Liver (tissue), 9 donors: ENCODE results near the gene CPLANE1. TPM values are rescaled to one million over a fixed set of nuclear protein-coding genes. Genes with fewer than 3 reads are reported as not detected.

Experiments used
- DNase-seq: peaks from one replicate; pipeline ENCODE4 v3.0.0-alpha.2; 2017; ENCODE audit warnings: low spot score
- H3K27ac ChIP-seq, 2 donors: one replicate each; pipeline ENCODE4 v1.7.0; 2013; ENCODE audit warnings: inconsistent platforms in 2 of 2, low read length in 2 of 2, control low read depth in 1 of 2, low read depth in 1 of 2, mild to moderate bottlenecking in 1 of 2
- H3K27me3 ChIP-seq, 4 donors: one replicate each; pipeline versions ENCODE4 v1.6.1 to v1.7.0; 2013; ENCODE audit warnings: low read length in 3 of 4, inconsistent platforms in 1 of 4, mild to moderate bottlenecking in 1 of 4, moderate library complexity in 1 of 4; ENCODE audit not compliant: control insufficient read depth in 4 of 4, insufficient read depth in 4 of 4
- H3K36me3 ChIP-seq, 4 donors: one replicate each; pipeline versions ENCODE4 v1.6.1 to v1.7.0; 2013; ENCODE audit warnings: low read length in 3 of 4, mild to moderate bottlenecking in 3 of 4, low read depth in 1 of 4, moderate library complexity in 1 of 4; ENCODE audit not compliant: control insufficient read depth in 4 of 4, insufficient read depth in 3 of 4
- H3K4me1 ChIP-seq, 4 donors: one replicate each; pipeline versions ENCODE4 v1.6.1 to v1.7.0; 2013; ENCODE audit warnings: low read length in 3 of 4, mild to moderate bottlenecking in 3 of 4, moderate library complexity in 1 of 4; ENCODE audit not compliant: control insufficient read depth in 4 of 4, insufficient read depth in 4 of 4
- H3K4me3 ChIP-seq, 3 donors: one replicate each; pipeline versions ENCODE4 v1.6.1 to v1.7.0; 2013; ENCODE audit warnings: low read length in 3 of 3, control low read depth in 1 of 3, low read depth in 1 of 3, mild to moderate bottlenecking in 1 of 3
- H3K9ac ChIP-seq, 2 donors: one replicate each; pipeline ENCODE4 v1.7.0; 2013; ENCODE audit warnings: low read length in 2 of 2, mild to moderate bottlenecking in 2 of 2, moderate library complexity in 2 of 2, control low read depth in 1 of 2, low read depth in 1 of 2
- H3K9me3 ChIP-seq, 4 donors: one replicate each; pipeline versions ENCODE4 v1.6.1 to v1.7.0; 2013; ENCODE audit warnings: low read length in 3 of 4; ENCODE audit not compliant: control insufficient read depth in 4 of 4
- EGR1 ChIP-seq, 2 donors: IDR thresholded peaks; 2 replicates each; pipeline ENCODE4 v1.6.1; 2016 to 2018; ENCODE audit warnings: antibody characterized with exemption in 2 of 2, low read depth in 2 of 2
- FOXA1 ChIP-seq: IDR thresholded peaks from 2 replicates; pipeline ENCODE4 v1.6.1; 2016; ENCODE audit warnings: antibody characterized with exemption
- FOXA2 ChIP-seq: IDR thresholded peaks from 2 replicates; pipeline ENCODE4 v1.6.1; 2016; ENCODE audit warnings: antibody characterized with exemption
- GABPA ChIP-seq, 2 donors: IDR thresholded peaks in 1 of 2; conservative IDR thresholded peaks in 1 of 2; 2 replicates each; pipeline ENCODE4 v1.6.1; 2016; ENCODE audit warnings: antibody characterized with exemption in 2 of 2, mild to moderate bottlenecking in 1 of 2, moderate library complexity in 1 of 2
- SP1 ChIP-seq: IDR thresholded peaks from 2 replicates; pipeline ENCODE4 v1.6.1; 2018; ENCODE audit warnings: antibody characterized with exemption, mild to moderate bottlenecking
- TAF1 ChIP-seq: conservative IDR thresholded peaks from 2 replicates; pipeline ENCODE4 v1.6.1; 2016; ENCODE audit warnings: antibody characterized with exemption, mild to moderate bottlenecking
- YY1 ChIP-seq: IDR thresholded peaks from 2 replicates; pipeline ENCODE4 v1.6.1; 2016; ENCODE audit warnings: antibody characterized with exemption, mild to moderate bottlenecking
- WGBS: extraction: QIAGEN DNeasy Blood & Tissue Kit; methylation state at CpG from one replicate; pipeline ENCODE4 v1.1.7; 2013; 5-methylcytosine and 5-hydroxymethylcytosine counted together
- polyA plus RNA-seq, 2 donors: library from polyadenylated mRNA; stranded (reverse) in 1 of 2; unstranded in 1 of 2; fragments of 200-250 nt in 1 of 2; fragments of >200 nt in 1 of 2; fragmentation: Nextera tagmentation in 1 of 2; extraction: Ambion mirVana in 1 of 2; gene quantifications; one replicate each; pipeline versions ENCODE4 v1.2.1 to v1.2.3, GENCODE V29; 2013 to 2015
- total RNA-seq, 2 donors: library from RNA; depleted of rRNA; stranded (reverse); fragments of >200 nt; gene quantifications; one replicate each; pipeline ENCODE4 v1.2.3, GENCODE V29; 2014
- TF ChIP-seq, protein P1 (sequence below): IDR thresholded peaks from 2 replicates; pipeline ENCODE4 v1.6.1; 2016; ENCODE audit warnings: antibody characterized with exemption
- TF ChIP-seq, protein P2 (sequence below): fragments of 150-350 bp; IDR thresholded peaks from 2 replicates; pipeline ENCODE4 v1.5.1; 2017; ENCODE audit warnings: improper control_type of control experiment, low read depth, low read length; ENCODE audit not compliant: missing input control
- TF ChIP-seq, protein P3 (sequence below): IDR thresholded peaks from 2 replicates; pipeline ENCODE4 v1.6.1; 2016; ENCODE audit warnings: antibody characterized with exemption
- TF ChIP-seq, protein P4 (sequence below): IDR thresholded peaks from 2 replicates; pipeline ENCODE4 v1.6.1; 2016; ENCODE audit warnings: antibody characterized with exemption, mild to moderate bottlenecking
- TF ChIP-seq, protein P5 (sequence below): IDR thresholded peaks from 2 replicates; pipeline ENCODE4 v1.6.1; 2016; ENCODE audit warnings: antibody characterized with exemption
- donor health status: healthy.
- donor health status: healthy.
- donor health status: healthy.
- donor health status: healthy.
- donor health status: healthy.

The CPLANE1 gene
- total and polyA plus RNA-seq, 4 donors = 0.75 to 11.6 (median 3.8) TPM

DNA sequence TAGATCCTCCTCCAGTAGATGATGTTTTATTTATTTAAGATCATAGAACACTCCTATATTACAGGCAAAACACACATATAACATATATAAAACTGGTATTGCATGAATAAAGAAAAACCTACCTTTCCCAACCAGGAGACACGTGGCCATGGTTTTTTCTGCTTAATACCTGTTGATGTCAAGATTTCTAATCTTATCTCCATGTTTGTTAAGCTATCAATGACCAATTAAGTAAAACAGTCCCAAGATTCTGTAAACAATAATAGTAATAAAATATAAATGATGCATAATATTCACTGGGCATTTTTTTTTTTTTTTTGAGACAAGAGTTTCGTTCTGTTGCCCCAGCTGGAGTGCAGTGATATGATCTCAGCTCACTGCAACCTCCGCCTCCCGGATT, 1.7 kb downstream of the CPLANE1 start:
- no peaks in the 10 kb centered on the region for H3K36me3 ChIP-seq
- 95% methylated on average over 4 of the region's 4 CpGs for WGBS
- no peak for DNase-seq
- H3K9me3 ChIP-seq = no peaks in the 10 kb centered on the region
- no peak overlapping the region for H3K27ac ChIP-seq
- TF ChIP-seq FOXA2 (no peak), TAF1 (no peak), YY1 (no peak), SP1 (no peak)
- TF ChIP-seq, protein P1, sequence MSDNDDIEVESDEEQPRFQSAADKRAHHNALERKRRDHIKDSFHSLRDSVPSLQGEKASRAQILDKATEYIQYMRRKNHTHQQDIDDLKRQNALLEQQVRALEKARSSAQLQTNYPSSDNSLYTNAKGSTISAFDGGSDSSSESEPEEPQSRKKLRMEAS = no peak
- TF ChIP-seq, protein P2, sequence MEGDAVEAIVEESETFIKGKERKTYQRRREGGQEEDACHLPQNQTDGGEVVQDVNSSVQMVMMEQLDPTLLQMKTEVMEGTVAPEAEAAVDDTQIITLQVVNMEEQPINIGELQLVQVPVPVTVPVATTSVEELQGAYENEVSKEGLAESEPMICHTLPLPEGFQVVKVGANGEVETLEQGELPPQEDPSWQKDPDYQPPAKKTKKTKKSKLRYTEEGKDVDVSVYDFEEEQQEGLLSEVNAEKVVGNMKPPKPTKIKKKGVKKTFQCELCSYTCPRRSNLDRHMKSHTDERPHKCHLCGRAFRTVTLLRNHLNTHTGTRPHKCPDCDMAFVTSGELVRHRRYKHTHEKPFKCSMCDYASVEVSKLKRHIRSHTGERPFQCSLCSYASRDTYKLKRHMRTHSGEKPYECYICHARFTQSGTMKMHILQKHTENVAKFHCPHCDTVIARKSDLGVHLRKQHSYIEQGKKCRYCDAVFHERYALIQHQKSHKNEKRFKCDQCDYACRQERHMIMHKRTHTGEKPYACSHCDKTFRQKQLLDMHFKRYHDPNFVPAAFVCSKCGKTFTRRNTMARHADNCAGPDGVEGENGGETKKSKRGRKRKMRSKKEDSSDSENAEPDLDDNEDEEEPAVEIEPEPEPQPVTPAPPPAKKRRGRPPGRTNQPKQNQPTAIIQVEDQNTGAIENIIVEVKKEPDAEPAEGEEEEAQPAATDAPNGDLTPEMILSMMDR = no peak
- TF ChIP-seq, protein P3, sequence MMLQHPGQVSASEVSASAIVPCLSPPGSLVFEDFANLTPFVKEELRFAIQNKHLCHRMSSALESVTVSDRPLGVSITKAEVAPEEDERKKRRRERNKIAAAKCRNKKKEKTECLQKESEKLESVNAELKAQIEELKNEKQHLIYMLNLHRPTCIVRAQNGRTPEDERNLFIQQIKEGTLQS = no peak
- no peak overlapping the region for H3K4me3 ChIP-seq
- no peak overlapping the region for H3K9ac ChIP-seq
- peaks cover 3 to 6% (median 4%) of the 10 kb centered on the region in 4 donors for H3K4me1 ChIP-seq
- H3K27me3 ChIP-seq = no peaks in the 10 kb centered on the region

DNA sequence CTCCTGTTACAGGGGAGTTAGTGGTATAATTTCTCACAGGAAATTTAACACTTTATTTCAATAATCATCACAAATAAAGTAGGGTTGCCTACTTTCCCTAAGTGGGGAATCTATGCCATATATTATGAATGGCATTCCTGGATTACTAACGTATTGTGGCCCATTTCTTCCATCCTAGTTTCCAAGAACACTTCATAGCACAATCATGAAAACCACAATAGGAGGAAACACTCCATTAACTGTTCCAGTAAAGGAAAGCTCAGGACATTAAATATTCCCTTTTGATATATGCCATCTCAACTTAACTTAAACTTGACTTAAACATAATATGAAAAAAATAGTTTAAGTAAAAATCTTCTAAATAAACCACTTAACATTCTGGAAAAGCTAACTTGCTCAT, 2.1 kb downstream of the CPLANE1 start:
- Histone ChIP-seq H3K4me3 (no peak overlapping the region), H3K36me3 (no peaks in the 10 kb centered on the region), H3K4me1 (peaks cover 3 to 6% (median 4%) of the 10 kb centered on the region in 4 donors), H3K27ac (no peak overlapping the region), H3K9me3 (no peaks in the 10 kb centered on the region), H3K27me3 (no peaks in the 10 kb centered on the region), H3K9ac (no peak overlapping the region)
- WGBS = 78% methylated on average over 1 of the region's 1 CpG
- no peak for DNase-seq
- TF ChIP-seq, protein P1 = no peak
- TF ChIP-seq, protein P2 = no peak
- no peak for TF ChIP-seq GABPA (IDR thresholded peaks at IDR 0.05 in 1 of 2, conservative IDR thresholded peaks at IDR 0.05 in 1 of 2)
- TF ChIP-seq, protein P4, sequence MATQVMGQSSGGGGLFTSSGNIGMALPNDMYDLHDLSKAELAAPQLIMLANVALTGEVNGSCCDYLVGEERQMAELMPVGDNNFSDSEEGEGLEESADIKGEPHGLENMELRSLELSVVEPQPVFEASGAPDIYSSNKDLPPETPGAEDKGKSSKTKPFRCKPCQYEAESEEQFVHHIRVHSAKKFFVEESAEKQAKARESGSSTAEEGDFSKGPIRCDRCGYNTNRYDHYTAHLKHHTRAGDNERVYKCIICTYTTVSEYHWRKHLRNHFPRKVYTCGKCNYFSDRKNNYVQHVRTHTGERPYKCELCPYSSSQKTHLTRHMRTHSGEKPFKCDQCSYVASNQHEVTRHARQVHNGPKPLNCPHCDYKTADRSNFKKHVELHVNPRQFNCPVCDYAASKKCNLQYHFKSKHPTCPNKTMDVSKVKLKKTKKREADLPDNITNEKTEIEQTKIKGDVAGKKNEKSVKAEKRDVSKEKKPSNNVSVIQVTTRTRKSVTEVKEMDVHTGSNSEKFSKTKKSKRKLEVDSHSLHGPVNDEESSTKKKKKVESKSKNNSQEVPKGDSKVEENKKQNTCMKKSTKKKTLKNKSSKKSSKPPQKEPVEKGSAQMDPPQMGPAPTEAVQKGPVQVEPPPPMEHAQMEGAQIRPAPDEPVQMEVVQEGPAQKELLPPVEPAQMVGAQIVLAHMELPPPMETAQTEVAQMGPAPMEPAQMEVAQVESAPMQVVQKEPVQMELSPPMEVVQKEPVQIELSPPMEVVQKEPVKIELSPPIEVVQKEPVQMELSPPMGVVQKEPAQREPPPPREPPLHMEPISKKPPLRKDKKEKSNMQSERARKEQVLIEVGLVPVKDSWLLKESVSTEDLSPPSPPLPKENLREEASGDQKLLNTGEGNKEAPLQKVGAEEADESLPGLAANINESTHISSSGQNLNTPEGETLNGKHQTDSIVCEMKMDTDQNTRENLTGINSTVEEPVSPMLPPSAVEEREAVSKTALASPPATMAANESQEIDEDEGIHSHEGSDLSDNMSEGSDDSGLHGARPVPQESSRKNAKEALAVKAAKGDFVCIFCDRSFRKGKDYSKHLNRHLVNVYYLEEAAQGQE = no peak
- TF ChIP-seq EGR1 (IDR thresholded peaks at IDR 0.05; ENCODE audit: low read depth in 2 of 2) = no peak
- no peak for TF ChIP-seq FOXA1
- TF ChIP-seq, protein P3 = no peak
- TF ChIP-seq FOXA2 = no peak
- TF ChIP-seq, protein P5, sequence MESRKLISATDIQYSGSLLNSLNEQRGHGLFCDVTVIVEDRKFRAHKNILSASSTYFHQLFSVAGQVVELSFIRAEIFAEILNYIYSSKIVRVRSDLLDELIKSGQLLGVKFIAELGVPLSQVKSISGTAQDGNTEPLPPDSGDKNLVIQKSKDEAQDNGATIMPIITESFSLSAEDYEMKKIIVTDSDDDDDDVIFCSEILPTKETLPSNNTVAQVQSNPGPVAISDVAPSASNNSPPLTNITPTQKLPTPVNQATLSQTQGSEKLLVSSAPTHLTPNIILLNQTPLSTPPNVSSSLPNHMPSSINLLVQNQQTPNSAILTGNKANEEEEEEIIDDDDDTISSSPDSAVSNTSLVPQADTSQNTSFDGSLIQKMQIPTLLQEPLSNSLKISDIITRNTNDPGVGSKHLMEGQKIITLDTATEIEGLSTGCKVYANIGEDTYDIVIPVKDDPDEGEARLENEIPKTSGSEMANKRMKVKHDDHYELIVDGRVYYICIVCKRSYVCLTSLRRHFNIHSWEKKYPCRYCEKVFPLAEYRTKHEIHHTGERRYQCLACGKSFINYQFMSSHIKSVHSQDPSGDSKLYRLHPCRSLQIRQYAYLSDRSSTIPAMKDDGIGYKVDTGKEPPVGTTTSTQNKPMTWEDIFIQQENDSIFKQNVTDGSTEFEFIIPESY = no peak
